HEK293 (cell line): Measurements from ENCODE around the gene GLT6D1.

Source experiments
- ATF2 ChIP-seq: fragments of 450-650 bp; formaldehyde crosslinking; IDR thresholded peaks from 2 replicates; pipeline ENCODE4 v1.5.1; 2016; ENCODE audit warnings: missing biosample characterization, missing genetic modification characterization, low read depth
- CTCF ChIP-seq: fragments of 450-650 bp; formaldehyde crosslinking; IDR thresholded peaks from 2 replicates; pipeline ENCODE4 v1.5.1; 2016; ENCODE audit warnings: missing biosample characterization, missing genetic modification characterization
- KLF10 ChIP-seq: fragments of 450-650 bp; IDR thresholded peaks from 2 replicates; pipeline ENCODE4 v1.5.1; 2018; ENCODE audit warnings: missing biosample characterization, mild to moderate bottlenecking, missing genetic modification characterization
- MEIS1 ChIP-seq: sonication (generic); formaldehyde crosslinking; IDR thresholded peaks from 2 replicates; pipeline ENCODE4 v1.8.1; 2022; ENCODE audit warnings: missing genetic modification reagents, mild to moderate bottlenecking, borderline replicate concordance
- PATZ1 ChIP-seq: fragments of 450-650 bp; formaldehyde crosslinking; IDR thresholded peaks from 2 replicates; pipeline ENCODE4 v1.5.1; 2016; ENCODE audit warnings: missing biosample characterization, missing genetic modification characterization
- REST ChIP-seq: fragments of 450-650 bp; formaldehyde crosslinking; IDR thresholded peaks from 2 replicates; pipeline ENCODE4 v1.5.1; 2016; ENCODE audit warnings: missing biosample characterization, missing genetic modification characterization
- YY1 ChIP-seq: fragments of 450-650 bp; formaldehyde crosslinking; IDR thresholded peaks from 2 replicates; pipeline ENCODE4 v1.5.1; 2018; ENCODE audit warnings: missing biosample characterization, missing genetic modification characterization
- ZBTB6 ChIP-seq: fragments of 450-650 bp; formaldehyde crosslinking; IDR thresholded peaks from 2 replicates; pipeline ENCODE4 v1.5.1; 2017; ENCODE audit warnings: missing biosample characterization, missing genetic modification characterization
- ZFP37 ChIP-seq: fragments of 450-650 bp; formaldehyde crosslinking; IDR thresholded peaks from 2 replicates; pipeline ENCODE4 v1.5.1; 2016; ENCODE audit warnings: missing biosample characterization, missing genetic modification characterization
- ZNF140 ChIP-seq: fragments of 450-650 bp; formaldehyde crosslinking; IDR thresholded peaks from 2 replicates; pipeline ENCODE4 v1.5.1; 2016; ENCODE audit warnings: missing biosample characterization, missing genetic modification characterization
- ZNF174 ChIP-seq: fragments of 450-650 bp; formaldehyde crosslinking; IDR thresholded peaks from 2 replicates; pipeline ENCODE4 v1.5.0; 2017; ENCODE audit warnings: missing biosample characterization, mild to moderate bottlenecking, missing genetic modification characterization
- ZNF280D ChIP-seq: fragments of 450-650 bp; formaldehyde crosslinking; IDR thresholded peaks from 2 replicates; pipeline ENCODE4 v1.5.1; 2016; ENCODE audit warnings: missing biosample characterization, missing genetic modification characterization
- ZNF423 ChIP-seq: fragments of 450-650 bp; formaldehyde crosslinking; IDR thresholded peaks from 2 replicates; pipeline ENCODE4 v1.5.1; 2016; ENCODE audit warnings: missing biosample characterization, missing genetic modification characterization
- ZNF704 ChIP-seq: fragments of 450-650 bp; formaldehyde crosslinking; IDR thresholded peaks from 2 replicates; pipeline ENCODE4 v1.5.1; 2016; ENCODE audit warnings: missing biosample characterization, missing genetic modification characterization

- TF ChIP-seq CTCF (tag by site-specific recombination), result no peak
- TF ChIP-seq ZNF140 (tag by site-specific recombination), result no peak
- TF ChIP-seq ZNF704 (tag by site-specific recombination), result no peak
- TF ChIP-seq ZFP37 (tag by site-specific recombination), result no peak
- no peak for TF ChIP-seq YY1 (tag by site-specific recombination)
- no peak for TF ChIP-seq ATF2 (tag by site-specific recombination)
- no peak for TF ChIP-seq ZBTB6 (tag by site-specific recombination)
- no peak for TF ChIP-seq ZNF280D
- no peak for TF ChIP-seq REST (tag by site-specific recombination)
- no peak for TF ChIP-seq MEIS1
- no peak for TF ChIP-seq PATZ1 (tag by site-specific recombination)
- TF ChIP-seq ZNF423, result no peak
- TF ChIP-seq KLF10 (tag by site-specific recombination), result no peak
- no peak for TF ChIP-seq ZNF174 (tag by site-specific recombination)
Measured at GRCh38 chr9:135620558-135620957, 18.8 kb downstream of the GLT6D1 start.
